Cardiac muscle cell (in vitro differentiated cells and primary cell): Measurements from ENCODE around the gene NUTM2B. TPM values are rescaled to one million over a fixed set of nuclear protein-coding genes. Genes with fewer than 3 reads are reported as not detected.
"Not testable (repeated sequence)": the region's sequence is repeated elsewhere in the genome, so short reads cannot be mapped to it uniquely, and the experiment has no call there.

Source experiments
- DNase-seq, 2 donors: peaks; one replicate each; pipeline versions ENCODE4 v3.0.0 to v3.0.0-alpha.2; 2010 to 2017; ENCODE audit warnings: low read depth in 1 of 2, low spot score in 1 of 2
- H3K27ac ChIP-seq: fragments of 200-600 bp; sonication (generic); 2 replicates; pipeline ENCODE4 v1.5.1; 2016
- H3K27me3 ChIP-seq: fragments of 200-600 bp; sonication (generic); 2 replicates; pipeline ENCODE4 v1.6.0; 2016; ENCODE audit warnings: control low read depth
- H3K36me3 ChIP-seq: fragments of 200-600 bp; sonication (generic); 2 replicates; pipeline ENCODE4 v1.5.1; 2016; ENCODE audit warnings: control low read depth
- H3K4me1 ChIP-seq: fragments of 200-600 bp; sonication (generic); 2 replicates; pipeline ENCODE4 v1.8.1; 2017; ENCODE audit warnings: low read depth, mild to moderate bottlenecking, mixed run types
- H3K4me3 ChIP-seq: fragments of 200-600 bp; sonication (generic); 2 replicates; pipeline ENCODE4 v1.5.1; 2016; ENCODE audit warnings: mild to moderate bottlenecking
- H3K9me3 ChIP-seq: fragments of 200-600 bp; sonication (generic); 2 replicates; pipeline ENCODE4 v1.5.1; 2017; ENCODE audit warnings: low read depth, mild to moderate bottlenecking, control low read depth
- polyA plus RNA-seq: library from polyadenylated mRNA; unstranded; fragments of >200 nt; fragmentation: Nextera tagmentation; extraction: Ambion mirVana; gene quantifications from 2 replicates; pipeline ENCODE4 v1.2.1, GENCODE V29; 2016
- total RNA-seq: library from RNA; depleted of rRNA; stranded (reverse); fragments of >200 nt; gene quantifications from 2 replicates; pipeline ENCODE4 v1.2.3, GENCODE V29; 2016

NUTM2B gene
- total and polyA plus RNA-seq, 2 experiments from 2014 or later: 0.15 to 2.1 TPM

- not testable (repeated sequence) for H3K36me3 ChIP-seq, H3K27ac ChIP-seq, H3K9me3 ChIP-seq, DNase-seq, H3K4me3 ChIP-seq, H3K27me3 ChIP-seq, H3K4me1 ChIP-seq
These were observed 2.6 kb upstream of the NUTM2B start for GRCh38 chr10:79700381-79700944.

GRCh38 chr10:79707017-79707416, 4.0 kb downstream of the NUTM2B start:
- H3K36me3 ChIP-seq: not testable (repeated sequence)

GRCh38 chr10:79714976-79715375, 11.9 kb downstream of the NUTM2B start:
- not testable (repeated sequence) for H3K36me3 ChIP-seq, DNase-seq, H3K27ac ChIP-seq, H3K4me3 ChIP-seq, H3K27me3 ChIP-seq, H3K4me1 ChIP-seq, H3K9me3 ChIP-seq

More at GRCh38 chr10:79707017-79707416, 4.0 kb downstream of the NUTM2B start:
- not testable (repeated sequence) for H3K4me3 ChIP-seq, DNase-seq, H3K9me3 ChIP-seq, H3K4me1 ChIP-seq, H3K27me3 ChIP-seq, H3K27ac ChIP-seq

- DNase-seq, H3K4me1 ChIP-seq, H3K27me3 ChIP-seq, H3K4me3 ChIP-seq, H3K36me3 ChIP-seq, H3K27ac ChIP-seq, H3K9me3 ChIP-seq: not testable (repeated sequence)
These were observed 14.0 kb downstream of the NUTM2B start for GRCh38 chr10:79716917-79717579.

GRCh38 chr10:79720000-79720399, 17.0 kb downstream of the NUTM2B start:
- DNase-seq, H3K4me1 ChIP-seq, H3K27me3 ChIP-seq, H3K36me3 ChIP-seq, H3K9me3 ChIP-seq, H3K27ac ChIP-seq, H3K4me3 ChIP-seq: not testable (repeated sequence)

- not testable (repeated sequence) for H3K27me3 ChIP-seq, DNase-seq
These were observed 23.6 kb downstream of the NUTM2B start for GRCh38 chr10:79726620-79727019.

GRCh38 chr10:79744844-79745243, 41.8 kb downstream of the NUTM2B start:
- not testable (repeated sequence) for H3K27ac ChIP-seq, DNase-seq

More at GRCh38 chr10:79726620-79727019, 23.6 kb downstream of the NUTM2B start:
- H3K4me3 ChIP-seq, H3K4me1 ChIP-seq, H3K27ac ChIP-seq, H3K36me3 ChIP-seq, H3K9me3 ChIP-seq: not testable (repeated sequence)

GRCh38 chr10:79748510-79748909, 45.5 kb downstream of the NUTM2B start:
- not testable (repeated sequence) for H3K27me3 ChIP-seq, DNase-seq, H3K4me3 ChIP-seq, H3K9me3 ChIP-seq, H3K4me1 ChIP-seq, H3K27ac ChIP-seq, H3K36me3 ChIP-seq

More at GRCh38 chr10:79744844-79745243, 41.8 kb downstream of the NUTM2B start:
- H3K4me3 ChIP-seq, H3K9me3 ChIP-seq, H3K27me3 ChIP-seq, H3K4me1 ChIP-seq, H3K36me3 ChIP-seq: not testable (repeated sequence)

- not testable (repeated sequence) for DNase-seq, H3K9me3 ChIP-seq
These were observed 50.6 kb downstream of the NUTM2B start for GRCh38 chr10:79753601-79754000.

GRCh38 chr10:79758297-79758993, 55.4 kb downstream of the NUTM2B start:
- H3K36me3 ChIP-seq, H3K4me3 ChIP-seq, DNase-seq, H3K27me3 ChIP-seq, H3K27ac ChIP-seq, H3K9me3 ChIP-seq, H3K4me1 ChIP-seq: not testable (repeated sequence)

More at GRCh38 chr10:79753601-79754000, 50.6 kb downstream of the NUTM2B start:
- not testable (repeated sequence) for H3K27me3 ChIP-seq, H3K36me3 ChIP-seq, H3K4me1 ChIP-seq, H3K4me3 ChIP-seq, H3K27ac ChIP-seq

Other genes with a start within 250 kb of the NUTM2B start
- 0.27 and 0.46 TPM in 2 replicates for gene EIF5AL1, start 190.7 kb upstream of the NUTM2B start, total RNA-seq
- 1.5 and 1.9 TPM in 2 replicates for gene EIF5AL1, start 190.7 kb upstream of the NUTM2B start, polyA plus RNA-seq
- gene SFTPA2, start 142.8 kb upstream of the NUTM2B start, total RNA-seq: 0.45 TPM in 1 of 2 replicates, not detected in the other
- not detected in 2 replicates for gene SFTPA2, start 142.8 kb upstream of the NUTM2B start, polyA plus RNA-seq
- gene SFTPA1, start 92.3 kb upstream of the NUTM2B start, total RNA-seq: not detected in 2 replicates
- gene SFTPA1, start 92.3 kb upstream of the NUTM2B start, polyA plus RNA-seq: not detected in 2 replicates
- gene NUTM2E, start 123.5 kb downstream of the NUTM2B start, total RNA-seq: 0.07 TPM in 1 of 2 replicates, not detected in the other
- gene NUTM2E, start 123.5 kb downstream of the NUTM2B start, polyA plus RNA-seq: not detected in 2 replicates
- 0.15 and 1.1 TPM in 2 replicates for gene SFTPD, start 245.9 kb downstream of the NUTM2B start, total RNA-seq
- 0.73 TPM in 1 of 2 replicates, not detected in the other for gene SFTPD, start 245.9 kb downstream of the NUTM2B start, polyA plus RNA-seq